ENCODE results near the gene KDM4D.
A peak's percentile ranks its signal among the peaks of the same experiment; 100 is the strongest.

Gene KDM4D

DNA sequence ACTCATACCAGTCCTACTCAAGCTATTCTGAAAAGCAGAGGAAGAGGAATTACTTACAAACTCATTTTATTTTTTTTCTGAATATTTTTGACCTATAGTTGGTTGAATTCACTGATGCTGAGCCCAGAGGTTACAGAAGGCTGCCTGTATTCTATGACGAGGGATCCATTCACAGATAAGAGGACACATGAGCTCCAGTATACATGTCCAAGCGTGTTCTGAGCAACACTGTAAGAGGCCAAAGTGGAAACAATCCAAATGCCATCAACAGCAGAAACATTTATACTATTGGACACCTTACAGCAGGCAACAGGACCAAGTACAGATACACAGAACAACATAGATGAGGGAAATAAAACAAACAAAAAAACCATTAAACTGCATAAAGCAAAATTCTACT is 61.8 kb downstream of the KDM4D start:
- DNase-seq: no peak

DNA sequence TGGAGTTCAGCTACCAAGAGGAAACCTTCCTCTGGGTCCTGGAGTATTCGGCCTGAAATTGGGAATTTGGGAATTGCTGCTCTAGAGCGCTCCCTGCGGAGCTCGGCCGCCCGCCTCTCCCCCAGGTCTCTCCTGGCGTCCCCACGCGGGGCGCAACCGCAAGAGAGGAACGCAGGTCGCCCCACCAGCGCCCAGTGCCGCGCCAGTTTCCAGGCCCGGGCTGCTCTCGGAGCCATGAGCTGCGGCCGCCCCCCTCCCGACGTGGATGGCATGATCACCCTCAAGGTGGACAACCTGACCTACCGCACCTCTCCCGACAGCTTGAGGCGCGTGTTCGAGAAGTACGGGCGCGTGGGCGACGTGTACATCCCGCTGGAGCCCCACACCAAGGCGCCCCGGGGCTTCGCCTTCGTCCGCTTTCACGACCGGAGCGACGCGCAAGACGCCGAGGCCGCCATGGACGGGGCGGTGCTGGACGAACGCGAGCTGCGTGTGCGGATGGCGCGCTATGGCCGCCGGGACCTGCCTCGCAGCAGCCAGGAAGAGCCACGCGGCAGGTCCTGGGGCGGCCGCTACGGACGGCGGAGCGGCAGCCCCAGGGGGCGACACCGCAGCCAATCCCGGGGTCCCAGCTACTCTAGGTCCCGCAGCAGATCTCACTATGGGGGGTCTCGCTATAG is 64.0 kb downstream of the KDM4D start:
- DNase-seq: peak; percentile 14

DNA sequence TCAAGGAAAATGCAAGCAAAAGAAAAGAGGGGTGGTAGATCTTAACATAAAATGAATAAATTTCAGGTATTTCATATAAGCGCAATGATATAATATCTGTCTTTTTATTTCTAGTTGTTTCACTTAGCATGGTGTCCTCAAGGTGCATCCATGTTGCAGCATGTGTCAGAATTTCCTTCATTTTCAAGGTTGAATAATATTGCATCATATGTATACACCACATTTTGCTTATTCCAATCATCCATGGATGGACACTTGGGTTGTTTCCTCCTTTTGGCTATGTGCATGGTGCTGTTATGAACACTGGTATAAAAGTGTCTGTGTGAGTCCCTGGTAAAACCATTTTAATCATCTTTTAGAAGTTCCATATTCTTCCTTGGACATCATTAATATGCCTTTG is 68.7 kb downstream of the KDM4D start:
- no peak for DNase-seq

DNA sequence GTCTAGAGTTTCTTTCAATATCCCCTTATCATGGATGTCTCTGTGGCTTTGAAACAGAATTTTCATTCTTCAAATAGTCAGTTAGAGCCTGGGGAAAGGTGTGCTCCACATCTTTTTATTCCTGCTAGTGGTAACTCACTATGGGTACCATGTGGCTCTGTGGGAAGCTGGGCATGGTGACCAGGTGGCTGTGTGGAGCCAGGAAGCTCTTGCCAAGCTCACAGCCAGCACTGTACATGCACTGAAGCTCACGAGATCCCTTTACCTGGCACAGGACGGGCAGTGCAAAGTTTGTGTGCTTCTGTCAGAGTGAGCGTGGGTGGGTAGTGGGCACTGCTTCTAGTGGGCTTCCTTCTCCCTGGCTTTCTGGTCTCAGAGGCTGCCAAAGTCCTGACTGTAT is 69.4 kb downstream of the KDM4D start:
- DNase-seq: no peak

DNA sequence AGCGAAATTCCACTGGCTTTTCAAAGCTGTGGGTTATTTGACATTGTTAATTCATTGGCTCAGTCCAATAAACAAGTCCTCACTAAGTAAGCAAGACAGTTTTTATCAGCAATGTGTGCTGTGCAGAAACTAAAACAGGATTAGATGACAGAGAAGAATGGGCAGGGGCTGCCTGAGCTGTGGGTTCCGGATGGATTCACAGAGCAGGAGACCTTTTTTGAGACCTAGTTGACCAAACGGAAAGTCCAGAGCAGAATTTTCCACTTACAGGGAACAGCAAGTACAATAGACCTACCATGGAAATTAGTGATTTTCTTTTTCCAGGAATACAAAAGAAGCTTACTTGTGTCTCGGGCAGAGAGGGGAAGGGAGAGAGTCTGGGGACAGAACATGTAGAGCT is 70.5 kb downstream of the KDM4D start:
- no peak for DNase-seq

DNA sequence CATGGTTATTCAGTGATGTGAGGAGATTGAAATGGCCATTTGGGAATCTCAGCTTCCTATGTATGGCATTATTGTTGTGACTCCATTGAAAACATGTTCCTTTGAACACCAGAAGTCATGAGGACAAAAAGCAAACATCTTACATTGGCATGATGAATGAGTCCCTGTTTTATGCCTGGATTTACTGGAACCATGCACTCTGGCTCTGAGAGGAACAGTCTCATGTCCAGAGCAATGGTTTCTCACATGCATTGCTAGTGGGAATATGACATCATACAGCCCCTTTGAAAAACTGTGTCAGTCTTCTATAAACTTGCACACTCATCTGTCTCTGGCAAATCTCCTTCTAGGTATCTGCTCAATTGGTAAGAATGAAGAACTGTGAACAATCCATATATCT is 72.3 kb downstream of the KDM4D start:
- DNase-seq: no peak
